Natural killer cell (primary cell): ENCODE measurements around the gene TIMP3. TPM values are rescaled to one million over a fixed set of nuclear protein-coding genes. Genes with fewer than 3 reads are reported as not detected.

ENCODE experiments used
- ATAC-seq, 3 donors: fragments of 150-1000 bp in 2 of 3; fragments of 200-7000 bp in 1 of 3; cut with Tn5 transposase; 1 replicate in 1 of 3; 2 replicates in 2 of 3; pipeline ENCODE4 v1.10.0; 2021; ENCODE audit warnings: mild to moderate bottlenecking in 2 of 3, moderate library complexity in 2 of 3
- DNase-seq, 2 donors: peaks; one replicate each; pipeline versions ENCODE4 v3.0.0 to v3.0.0-alpha.2; 2013 to 2021; ENCODE audit warnings: mixed read lengths in 1 of 2
- H3K27ac ChIP-seq: one replicate; pipeline ENCODE4 v1.5.1; 2013; ENCODE audit warnings: mild to moderate bottlenecking, low read length
- H3K27me3 ChIP-seq: one replicate; pipeline ENCODE4 v1.6.1; 2013; ENCODE audit warnings: low read length; ENCODE audit not compliant: control insufficient read depth, insufficient read depth
- H3K36me3 ChIP-seq: one replicate; pipeline ENCODE4 v1.6.1; 2013; ENCODE audit warnings: low read length; ENCODE audit not compliant: control insufficient read depth, insufficient read depth
- H3K4me1 ChIP-seq: one replicate; pipeline ENCODE4 v1.6.1; 2013; ENCODE audit warnings: low read length; ENCODE audit not compliant: control insufficient read depth, insufficient read depth
- H3K4me3 ChIP-seq: one replicate; pipeline ENCODE4 v1.5.1; 2013; ENCODE audit warnings: low read length
- H3K9me3 ChIP-seq: one replicate; pipeline ENCODE4 v1.6.1; 2013; ENCODE audit warnings: low read length; ENCODE audit not compliant: control insufficient read depth, insufficient read depth
- H3K27ac Mint-ChIP-seq, 2 donors: one replicate each; pipeline ENCODE4 v1.8.0; 2022; ENCODE audit warnings: mild to moderate bottlenecking in 2 of 2, mixed read lengths in 2 of 2, moderate library complexity in 1 of 2
- H3K27me3 Mint-ChIP-seq, 2 donors: one replicate each; pipeline ENCODE4 v1.8.0; 2022; ENCODE audit warnings: low read depth in 2 of 2, mixed read lengths in 2 of 2
- H3K36me3 Mint-ChIP-seq: one replicate; pipeline ENCODE4 v1.8.0; 2022; ENCODE audit warnings: mixed read lengths
- H3K4me1 Mint-ChIP-seq, 2 donors: one replicate each; pipeline ENCODE4 v1.8.0; 2022; ENCODE audit warnings: mixed read lengths in 2 of 2
- H3K4me3 Mint-ChIP-seq: one replicate; pipeline ENCODE4 v1.8.0; 2022; ENCODE audit warnings: mild to moderate bottlenecking, moderate library complexity, mixed read lengths
- H3K9me3 Mint-ChIP-seq, 2 donors: one replicate each; pipeline ENCODE4 v1.8.0; 2022; ENCODE audit warnings: mixed read lengths in 2 of 2
- CTCF ChIP-seq: fragments of 200-600 bp; IDR thresholded peaks from one replicate; pipeline ENCODE4 v1.8.0; 2022; ENCODE audit warnings: antibody characterized with exemption
- WGBS: methylation state at CpG from one replicate; pipeline ENCODE4 v1.1.7; 2013; ENCODE audit warnings: missing lambda C conversion rate; ENCODE audit not compliant: insufficient coverage; 5-methylcytosine and 5-hydroxymethylcytosine counted together
- intact Hi-C: fragments of 100-400 bp; cut with micrococcal nuclease; formaldehyde crosslinking; loops from one replicate; pipeline ENCODE4 v1.14.2; 2022
- total RNA-seq, 4 donors: library from RNA; stranded (reverse); fragments of 120-200 nt in 1 of 4; gene quantifications; one replicate each; pipeline versions ENCODE4 v1.2.3 to v1.2.4, GENCODE V29; 2013 to 2022

The TIMP3 gene
- total RNA-seq, 3 donors from 2014 or later (not counting 1 experiment from before 2014, with no cell fraction given) = 0.12 TPM; not detected in 2

GRCh38 chr22:32888976-32889375 lies 87.5 kb downstream of the TIMP3 start:
- H3K4me3 Mint-ChIP-seq = no peak overlapping the region
- no peak for TF ChIP-seq CTCF
- H3K4me1 Mint-ChIP-seq = no peaks in the 10 kb centered on the region
- no peak overlapping the region for H3K27ac Mint-ChIP-seq
- H3K4me3 ChIP-seq = no peak overlapping the region
- no peaks in the 10 kb centered on the region for H3K27me3 ChIP-seq
- H3K36me3 Mint-ChIP-seq = no peaks in the 10 kb centered on the region
- DNase-seq = no peak
- no peak overlapping the region for H3K27ac ChIP-seq
- 92% methylated on average over 2 of the region's 3 CpGs for WGBS
- ATAC-seq = no peak
- no peaks in the 10 kb centered on the region for H3K9me3 ChIP-seq
- no peaks in the 10 kb centered on the region for H3K36me3 ChIP-seq
- peaks cover 7 to 15% of the 10 kb centered on the region in 2 donors for H3K27me3 Mint-ChIP-seq
- no peaks in the 10 kb centered on the region for H3K4me1 ChIP-seq
- H3K9me3 Mint-ChIP-seq = no peaks in the 10 kb centered on the region
- intact Hi-C loops = no loop called here

- Histone ChIP-seq H3K9me3 (no peaks in the 10 kb centered on the region), H3K4me3 (no peak overlapping the region), H3K36me3 (no peaks in the 10 kb centered on the region), H3K27ac (no peak overlapping the region), H3K27me3 (no peaks in the 10 kb centered on the region), H3K4me1 (no peaks in the 10 kb centered on the region)
- no peak for ATAC-seq
- Mint-ChIP-seq H3K27me3 (peaks cover 7 to 9% of the 10 kb centered on the region in 2 donors), H3K9me3 (no peaks in the 10 kb centered on the region), H3K4me1 (no peaks in the 10 kb centered on the region), H3K36me3 (no peaks in the 10 kb centered on the region), H3K4me3 (no peak overlapping the region), H3K27ac (no peak overlapping the region)
- 82% methylated on average over 7 of the region's 7 CpGs for WGBS
- TF ChIP-seq CTCF = no peak
- intact Hi-C loops = no loop called here
- no peak for DNase-seq
These were observed 95.4 kb downstream of the TIMP3 start for GRCh38 chr22:32896891-32897290.

- no peaks in the 10 kb centered on the region for H3K4me1 ChIP-seq
- Mint-ChIP-seq H3K27me3 (peaks cover 5 to 6% of the 10 kb centered on the region in 2 donors), H3K9me3 (no peaks in the 10 kb centered on the region), H3K4me3 (no peak overlapping the region), H3K4me1 (no peaks in the 10 kb centered on the region), H3K27ac (no peak overlapping the region), H3K36me3 (no peaks in the 10 kb centered on the region)
- H3K27ac ChIP-seq = no peak overlapping the region
- intact Hi-C loops = no loop called here
- no peak for ATAC-seq
- no peak overlapping the region for H3K4me3 ChIP-seq
- no peaks in the 10 kb centered on the region for H3K36me3 ChIP-seq
- TF ChIP-seq CTCF = no peak
- DNase-seq = no peak
- H3K27me3 ChIP-seq = no peaks in the 10 kb centered on the region
- no peaks in the 10 kb centered on the region for H3K9me3 ChIP-seq
- WGBS = 99% methylated on average over 5 of the region's 5 CpGs
These were observed 95.9 kb downstream of the TIMP3 start for GRCh38 chr22:32897400-32897799.

- Histone ChIP-seq H3K4me3 (no peak overlapping the region), H3K4me1 (no peaks in the 10 kb centered on the region), H3K36me3 (no peaks in the 10 kb centered on the region), H3K27ac (no peak overlapping the region), H3K9me3 (no peaks in the 10 kb centered on the region), H3K27me3 (no peaks in the 10 kb centered on the region)
- WGBS = 94% methylated on average over 4 of the region's 4 CpGs
- no peak for DNase-seq
- no peak for ATAC-seq
- H3K27me3 Mint-ChIP-seq = no peaks in the 10 kb centered on the region
- no peaks in the 10 kb centered on the region for H3K4me1 Mint-ChIP-seq
- intact Hi-C loops = no loop called here
- H3K9me3 Mint-ChIP-seq = no peaks in the 10 kb centered on the region
- H3K4me3 Mint-ChIP-seq = no peak overlapping the region
- no peaks in the 10 kb centered on the region for H3K36me3 Mint-ChIP-seq
- no peak for TF ChIP-seq CTCF
- H3K27ac Mint-ChIP-seq = no peak overlapping the region
These were observed 99.6 kb downstream of the TIMP3 start for GRCh38 chr22:32900886-32901635.
